ENCODE data around the gene SCGB1D4.

GRCh38 chr11:62260261-62260953, 38.5 kb downstream of the SCGB1D4 start:
- TF ChIP-seq EZH2 (optimal IDR thresholded peaks at IDR 0.05; ENCODE audit: low read depth, low read length) (no peak), EZH2phosphoT487 (IDR thresholded peaks at IDR 0.05; ENCODE audit: low read length) (no peak)
- TF ChIP-seq, protein P1, sequence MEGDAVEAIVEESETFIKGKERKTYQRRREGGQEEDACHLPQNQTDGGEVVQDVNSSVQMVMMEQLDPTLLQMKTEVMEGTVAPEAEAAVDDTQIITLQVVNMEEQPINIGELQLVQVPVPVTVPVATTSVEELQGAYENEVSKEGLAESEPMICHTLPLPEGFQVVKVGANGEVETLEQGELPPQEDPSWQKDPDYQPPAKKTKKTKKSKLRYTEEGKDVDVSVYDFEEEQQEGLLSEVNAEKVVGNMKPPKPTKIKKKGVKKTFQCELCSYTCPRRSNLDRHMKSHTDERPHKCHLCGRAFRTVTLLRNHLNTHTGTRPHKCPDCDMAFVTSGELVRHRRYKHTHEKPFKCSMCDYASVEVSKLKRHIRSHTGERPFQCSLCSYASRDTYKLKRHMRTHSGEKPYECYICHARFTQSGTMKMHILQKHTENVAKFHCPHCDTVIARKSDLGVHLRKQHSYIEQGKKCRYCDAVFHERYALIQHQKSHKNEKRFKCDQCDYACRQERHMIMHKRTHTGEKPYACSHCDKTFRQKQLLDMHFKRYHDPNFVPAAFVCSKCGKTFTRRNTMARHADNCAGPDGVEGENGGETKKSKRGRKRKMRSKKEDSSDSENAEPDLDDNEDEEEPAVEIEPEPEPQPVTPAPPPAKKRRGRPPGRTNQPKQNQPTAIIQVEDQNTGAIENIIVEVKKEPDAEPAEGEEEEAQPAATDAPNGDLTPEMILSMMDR (IDR thresholded peaks at IDR 0.05; ENCODE audit: low read length), result no peak
